Vagina (tissue), 2 donors: ENCODE results near the gene RSU1.

Source experiments
- POLR2AphosphoS5 ChIP-seq, 2 donors: sonication (generic); formaldehyde crosslinking; IDR thresholded peaks; one replicate each; pipeline ENCODE4 v1.9.0; 2017; ENCODE audit warnings: antibody characterized with exemption in 2 of 2, mild to moderate bottlenecking in 2 of 2, low read depth in 1 of 2; ENCODE audit not compliant: insufficient read depth in 1 of 2
- TF ChIP-seq, protein P1 (sequence below), 3 experiments: fragments of 450-650 bp in 2 of 3; fragments of 200-600 bp in 1 of 3; sonication (generic) in 1 of 3; IDR thresholded peaks; one replicate each; pipeline ENCODE4 v1.5.1; 2017 to 2019; ENCODE audit warnings: antibody characterized with exemption in 3 of 3, mild to moderate bottlenecking in 2 of 3, moderate library complexity in 2 of 3

DNA sequence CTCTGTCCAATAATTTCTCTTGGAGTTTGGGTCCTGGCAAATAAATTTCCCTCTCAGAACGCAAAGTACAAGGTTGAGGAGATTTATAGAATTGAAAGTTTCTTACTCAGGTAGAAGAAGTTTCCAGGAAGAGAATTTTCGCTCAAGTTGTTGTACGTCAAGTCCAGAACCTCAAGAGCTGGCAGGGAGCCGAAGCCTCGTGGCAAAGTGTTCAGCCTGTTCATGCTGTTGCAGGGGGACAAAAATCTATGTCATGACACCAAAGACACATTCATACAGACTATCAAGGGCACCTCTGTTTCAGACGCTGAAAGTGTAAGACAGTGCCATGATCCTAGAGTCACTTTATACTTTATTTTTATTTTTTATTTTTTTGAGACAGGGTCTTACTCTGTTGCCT is 62.5 kb downstream of the RSU1 start:
- TF ChIP-seq, protein P1, sequence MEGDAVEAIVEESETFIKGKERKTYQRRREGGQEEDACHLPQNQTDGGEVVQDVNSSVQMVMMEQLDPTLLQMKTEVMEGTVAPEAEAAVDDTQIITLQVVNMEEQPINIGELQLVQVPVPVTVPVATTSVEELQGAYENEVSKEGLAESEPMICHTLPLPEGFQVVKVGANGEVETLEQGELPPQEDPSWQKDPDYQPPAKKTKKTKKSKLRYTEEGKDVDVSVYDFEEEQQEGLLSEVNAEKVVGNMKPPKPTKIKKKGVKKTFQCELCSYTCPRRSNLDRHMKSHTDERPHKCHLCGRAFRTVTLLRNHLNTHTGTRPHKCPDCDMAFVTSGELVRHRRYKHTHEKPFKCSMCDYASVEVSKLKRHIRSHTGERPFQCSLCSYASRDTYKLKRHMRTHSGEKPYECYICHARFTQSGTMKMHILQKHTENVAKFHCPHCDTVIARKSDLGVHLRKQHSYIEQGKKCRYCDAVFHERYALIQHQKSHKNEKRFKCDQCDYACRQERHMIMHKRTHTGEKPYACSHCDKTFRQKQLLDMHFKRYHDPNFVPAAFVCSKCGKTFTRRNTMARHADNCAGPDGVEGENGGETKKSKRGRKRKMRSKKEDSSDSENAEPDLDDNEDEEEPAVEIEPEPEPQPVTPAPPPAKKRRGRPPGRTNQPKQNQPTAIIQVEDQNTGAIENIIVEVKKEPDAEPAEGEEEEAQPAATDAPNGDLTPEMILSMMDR (IDR thresholded peaks at IDR 0.05), result no peak
- no peak for TF ChIP-seq POLR2AphosphoS5 (IDR thresholded peaks at IDR 0.05; ENCODE audit: insufficient read depth in 1 of 2, low read depth in 1 of 2)
